ENCODE results near the gene GALNTL6. TPM values are rescaled to one million over a fixed set of nuclear protein-coding genes. Genes with fewer than 3 reads are reported as not detected.

The GALNTL6 gene
- total and polyA plus RNA-seq, 9 of the 15 experiments (the other 6 are each of a cell fraction or from before 2014, with no cell fraction given) = 0.18 to 0.50 (median 0.29) TPM

- no peak for TF ChIP-seq FOXJ2 (tag; IDR thresholded peaks at IDR 0.05)
- peak; percentile 78 for TF ChIP-seq PKNOX1 (IDR thresholded peaks at IDR 0.05)
- no peak for TF ChIP-seq ATF6 (CRISPR knock-in tag; IDR thresholded peaks at IDR 0.05)
- no peak for TF ChIP-seq PYGO2 (tag; IDR thresholded peaks at IDR 0.05)
- no peak for TF ChIP-seq HDGF (IDR thresholded peaks at IDR 0.05)
- TF ChIP-seq, protein P1, sequence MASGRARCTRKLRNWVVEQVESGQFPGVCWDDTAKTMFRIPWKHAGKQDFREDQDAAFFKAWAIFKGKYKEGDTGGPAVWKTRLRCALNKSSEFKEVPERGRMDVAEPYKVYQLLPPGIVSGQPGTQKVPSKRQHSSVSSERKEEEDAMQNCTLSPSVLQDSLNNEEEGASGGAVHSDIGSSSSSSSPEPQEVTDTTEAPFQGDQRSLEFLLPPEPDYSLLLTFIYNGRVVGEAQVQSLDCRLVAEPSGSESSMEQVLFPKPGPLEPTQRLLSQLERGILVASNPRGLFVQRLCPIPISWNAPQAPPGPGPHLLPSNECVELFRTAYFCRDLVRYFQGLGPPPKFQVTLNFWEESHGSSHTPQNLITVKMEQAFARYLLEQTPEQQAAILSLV (tag; IDR thresholded peaks at IDR 0.05) = no peak
- 0 out of 2 replicates have a peak, but pooled peaks have one; percentile 20 for TF ChIP-seq NFIC (IDR thresholded peaks at IDR 0.05)
- TF ChIP-seq ZNF23 (CRISPR knock-in tag; IDR thresholded peaks at IDR 0.05) = no peak
- TF ChIP-seq BRD9 (IDR thresholded peaks at IDR 0.05; ENCODE audit: low read depth, partially characterized antibody) = peak; percentile 36
- no peak for TF ChIP-seq L3MBTL2 (IDR thresholded peaks at IDR 0.05)
- no peak for TF ChIP-seq BRCA1 (IDR thresholded peaks at IDR 0.05)
- TF ChIP-seq BRCA1 (CRISPR knock-in tag; IDR thresholded peaks at IDR 0.05) = no peak
- no peak for TF ChIP-seq MYC (IDR thresholded peaks at IDR 0.05; ENCODE audit: low read depth, low read length)
- TF ChIP-seq MYC (CRISPR knock-in tag; IDR thresholded peaks at IDR 0.05; ENCODE audit: borderline replicate concordance, low read depth) = no peak
- no peak for TF ChIP-seq POLR3G (IDR thresholded peaks at IDR 0.05; ENCODE audit: extremely low read depth, insufficient read length, insufficient replicate concordance)
- TF ChIP-seq, protein P2, sequence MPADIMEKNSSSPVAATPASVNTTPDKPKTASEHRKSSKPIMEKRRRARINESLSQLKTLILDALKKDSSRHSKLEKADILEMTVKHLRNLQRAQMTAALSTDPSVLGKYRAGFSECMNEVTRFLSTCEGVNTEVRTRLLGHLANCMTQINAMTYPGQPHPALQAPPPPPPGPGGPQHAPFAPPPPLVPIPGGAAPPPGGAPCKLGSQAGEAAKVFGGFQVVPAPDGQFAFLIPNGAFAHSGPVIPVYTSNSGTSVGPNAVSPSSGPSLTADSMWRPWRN (IDR thresholded peaks at IDR 0.05; ENCODE audit: low read depth) = no peak
Observed at GRCh38 chr4:172143605-172144314, 330.6 kb downstream of the GALNTL6 start (continued).

Data from K562 (cell line).